NB4 (cell line): ENCODE data around the gene CLTA.

Experiments
- DNase-seq: peaks from one replicate; pipeline ENCODE4 v3.0.0; 2010; ENCODE audit warnings: low read depth
- H3K4me3 ChIP-seq: one replicate; pipeline ENCODE4 v1.5.1; 2011; ENCODE audit warnings: mild to moderate bottlenecking, low read depth, low read length, moderate library complexity
- MYC ChIP-seq: IDR thresholded peaks from 2 replicates; pipeline ENCODE4 v1.6.1; 2011; ENCODE audit warnings: low read depth, low read length
- POLR2A ChIP-seq: IDR thresholded peaks from 2 replicates; pipeline ENCODE4 v1.6.1; 2011; ENCODE audit warnings: mild to moderate bottlenecking; ENCODE audit not compliant: insufficient read length; ENCODE audit errors: extremely low read depth
- TF ChIP-seq, protein P1 (sequence below): IDR thresholded peaks from 2 replicates; pipeline ENCODE4 v1.6.1; 2011; ENCODE audit warnings: low read depth, low read length
- TF ChIP-seq, protein P2 (sequence below): IDR thresholded peaks from one replicate; pipeline ENCODE4 v1.5.1; 2012; ENCODE audit warnings: low read depth, low read length

CLTA gene

DNA sequence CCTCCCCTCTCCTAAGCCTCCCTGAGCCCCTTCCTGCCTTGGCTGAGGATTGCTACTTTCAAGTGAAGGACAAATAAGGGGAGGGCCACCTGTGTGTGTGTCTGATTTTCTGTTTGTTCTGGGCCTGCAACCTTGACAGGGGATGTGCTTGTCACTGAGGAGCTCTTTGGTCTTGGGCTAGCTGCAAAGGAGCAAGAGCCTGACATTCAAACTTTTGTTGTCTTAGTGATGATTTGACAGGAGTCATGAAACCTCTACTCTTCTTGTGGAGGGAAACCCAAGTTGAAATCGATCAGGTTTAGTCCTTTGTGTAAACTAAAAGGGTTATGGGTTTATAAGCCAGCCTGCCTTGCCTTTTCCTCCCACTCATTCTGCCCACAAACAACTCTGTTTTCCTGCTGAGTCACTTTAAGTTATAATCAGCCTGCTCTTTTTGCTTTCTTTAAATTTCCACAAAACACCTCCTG is 16.9 kb downstream of the CLTA start:
- DNase-seq: peak; percentile 50
- no peak overlapping the region for H3K4me3 ChIP-seq
- TF ChIP-seq MYC (no peak), POLR2A (no peak)
- TF ChIP-seq, protein P1, sequence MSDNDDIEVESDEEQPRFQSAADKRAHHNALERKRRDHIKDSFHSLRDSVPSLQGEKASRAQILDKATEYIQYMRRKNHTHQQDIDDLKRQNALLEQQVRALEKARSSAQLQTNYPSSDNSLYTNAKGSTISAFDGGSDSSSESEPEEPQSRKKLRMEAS: no peak
- TF ChIP-seq, protein P2, sequence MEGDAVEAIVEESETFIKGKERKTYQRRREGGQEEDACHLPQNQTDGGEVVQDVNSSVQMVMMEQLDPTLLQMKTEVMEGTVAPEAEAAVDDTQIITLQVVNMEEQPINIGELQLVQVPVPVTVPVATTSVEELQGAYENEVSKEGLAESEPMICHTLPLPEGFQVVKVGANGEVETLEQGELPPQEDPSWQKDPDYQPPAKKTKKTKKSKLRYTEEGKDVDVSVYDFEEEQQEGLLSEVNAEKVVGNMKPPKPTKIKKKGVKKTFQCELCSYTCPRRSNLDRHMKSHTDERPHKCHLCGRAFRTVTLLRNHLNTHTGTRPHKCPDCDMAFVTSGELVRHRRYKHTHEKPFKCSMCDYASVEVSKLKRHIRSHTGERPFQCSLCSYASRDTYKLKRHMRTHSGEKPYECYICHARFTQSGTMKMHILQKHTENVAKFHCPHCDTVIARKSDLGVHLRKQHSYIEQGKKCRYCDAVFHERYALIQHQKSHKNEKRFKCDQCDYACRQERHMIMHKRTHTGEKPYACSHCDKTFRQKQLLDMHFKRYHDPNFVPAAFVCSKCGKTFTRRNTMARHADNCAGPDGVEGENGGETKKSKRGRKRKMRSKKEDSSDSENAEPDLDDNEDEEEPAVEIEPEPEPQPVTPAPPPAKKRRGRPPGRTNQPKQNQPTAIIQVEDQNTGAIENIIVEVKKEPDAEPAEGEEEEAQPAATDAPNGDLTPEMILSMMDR: no peak

DNA sequence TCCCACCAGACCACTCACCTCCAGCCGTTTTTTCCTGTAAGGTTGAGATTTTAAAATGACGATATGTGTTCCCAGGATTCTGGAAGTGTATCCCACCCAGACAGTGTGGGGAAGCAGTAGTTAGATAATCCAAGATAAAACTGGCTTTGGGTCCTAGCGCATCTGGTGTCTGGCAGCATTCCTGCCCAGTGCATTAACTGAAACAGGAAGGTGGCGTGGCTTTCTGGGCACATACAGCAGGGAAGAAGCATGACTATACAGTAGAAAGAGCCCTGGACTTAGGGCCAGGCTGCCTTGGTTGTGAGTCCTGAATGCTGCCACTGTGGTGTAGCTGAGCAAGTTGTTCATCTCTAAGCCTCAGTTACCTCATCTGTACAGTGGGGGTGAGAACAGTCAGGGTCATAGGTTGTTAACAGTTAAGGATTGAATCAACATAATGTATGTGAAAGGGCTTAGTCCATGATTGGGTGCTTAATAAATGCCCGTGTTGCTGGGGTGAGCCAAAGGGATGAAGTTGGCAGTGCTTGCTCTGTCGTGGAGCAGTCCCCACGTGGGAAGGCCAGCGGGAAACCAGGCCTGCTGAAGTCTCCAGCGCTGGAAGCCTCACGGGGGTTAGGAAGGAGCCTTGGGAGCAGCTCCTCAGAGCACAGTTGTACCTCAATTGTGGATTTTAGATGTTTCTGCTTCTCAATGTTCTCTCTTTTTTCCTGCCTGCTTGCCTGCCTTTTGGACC is 18.0 kb downstream of the CLTA start:
- H3K4me3 ChIP-seq: no peak overlapping the region
- no peak for DNase-seq
- TF ChIP-seq, protein P2: no peak
- TF ChIP-seq MYC: no peak
- TF ChIP-seq POLR2A: no peak
- TF ChIP-seq, protein P1: no peak

DNA sequence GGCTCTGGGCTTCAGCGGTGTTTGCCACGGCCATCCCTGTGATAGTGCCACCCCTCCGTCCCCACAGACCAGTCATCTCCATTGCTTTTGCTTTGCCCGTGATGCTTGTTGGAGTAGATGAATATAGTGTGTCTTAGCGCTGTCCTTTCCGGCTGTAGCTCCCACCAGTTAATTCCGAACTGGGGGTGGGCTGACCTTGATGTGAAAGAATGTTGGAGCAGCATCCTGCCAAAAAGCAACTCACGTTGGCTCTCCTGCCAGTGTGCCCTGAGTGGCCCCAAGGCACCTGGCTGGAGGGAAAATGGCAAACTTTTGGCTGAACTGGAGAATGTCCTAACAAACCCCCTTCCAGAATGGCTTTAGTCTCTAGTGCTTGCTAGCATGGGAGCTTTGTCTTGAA is 20.0 kb downstream of the CLTA start:
- no peak overlapping the region for H3K4me3 ChIP-seq
- DNase-seq: no peak
- TF ChIP-seq, protein P2: no peak
- TF ChIP-seq, protein P1: no peak
- no peak for TF ChIP-seq MYC
- TF ChIP-seq POLR2A: no peak

DNA sequence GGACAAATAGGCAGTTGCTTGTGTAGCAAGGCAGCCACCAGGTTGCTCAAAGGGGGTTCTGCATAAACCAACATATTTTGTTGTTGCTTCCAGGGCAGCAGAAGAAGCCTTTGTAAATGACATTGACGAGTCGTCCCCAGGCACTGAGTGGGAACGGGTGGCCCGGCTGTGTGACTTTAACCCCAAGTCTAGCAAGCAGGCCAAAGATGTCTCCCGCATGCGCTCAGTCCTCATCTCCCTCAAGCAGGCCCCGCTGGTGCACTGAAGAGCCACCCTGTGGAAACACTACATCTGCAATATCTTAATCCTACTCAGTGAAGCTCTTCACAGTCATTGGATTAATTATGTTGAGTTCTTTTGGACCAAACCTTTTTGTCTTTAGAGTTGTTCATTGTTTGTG is 20.8 kb downstream of the CLTA start:
- TF ChIP-seq, protein P1: no peak
- TF ChIP-seq POLR2A (no peak), MYC (no peak)
- TF ChIP-seq, protein P2: no peak
- no peak overlapping the region for H3K4me3 ChIP-seq
- DNase-seq: no peak

DNA sequence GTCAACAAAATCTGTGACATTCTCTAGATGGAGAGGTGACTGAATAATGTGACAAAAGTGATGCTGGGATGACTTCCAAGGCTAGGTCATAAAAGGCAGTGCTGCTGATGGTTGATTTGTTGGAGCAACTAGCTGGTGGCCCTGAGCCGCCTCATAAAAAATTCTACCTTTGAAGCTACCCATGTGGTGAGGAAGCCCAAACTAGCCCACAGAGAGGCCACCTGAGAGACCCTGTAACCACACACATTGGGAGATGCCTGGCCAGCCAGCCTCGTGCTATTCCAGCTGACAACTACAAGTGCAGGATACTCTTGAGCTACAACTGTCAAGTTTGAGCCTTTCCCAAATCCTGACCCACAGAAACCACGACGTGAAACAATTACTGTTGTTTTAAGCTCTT is 22.7 kb downstream of the CLTA start:
- no peak for DNase-seq
- H3K4me3 ChIP-seq: no peak overlapping the region
- TF ChIP-seq MYC (no peak), POLR2A (no peak)
- TF ChIP-seq, protein P2: no peak
- TF ChIP-seq, protein P1: no peak
